ENCODE data around the gene DGKI. TPM values are rescaled to one million over a fixed set of nuclear protein-coding genes. Genes with fewer than 3 reads are reported as not detected.
A peak's percentile ranks its signal among the peaks of the same experiment; 100 is the strongest.

The DGKI gene
- polyA plus RNA-seq, 1 donor, result 1.6 TPM

GRCh38 chr7:137345799-137346449 is 500.9 kb downstream of the DGKI start:
- no peak for DNase-seq

GRCh38 chr7:137343281-137343841 is 503.4 kb downstream of the DGKI start, which contains the start of gene PTN:
PTN (minus strand) TSS chr7:137343733; CDS start chr7:137254973, 88,760 bp downstream.
- peak; percentile 75 for DNase-seq

- DNase-seq, result peak; percentile 27
Measured at GRCh38 chr7:137342828-137343261, 503.9 kb downstream of the DGKI start.

GRCh38 chr7:137342265-137342664 is 504.5 kb downstream of the DGKI start:
- peak; percentile 22 for DNase-seq

- no peak for DNase-seq
Measured at GRCh38 chr7:137337902-137338301, 508.9 kb downstream of the DGKI start.

GRCh38 chr7:137335814-137336213 is 511.0 kb downstream of the DGKI start:
- no peak for DNase-seq

- DNase-seq, result no peak
Measured at GRCh38 chr7:137331378-137331777, 515.4 kb downstream of the DGKI start.

Other genes starting within 250 kb of the DGKI start
- gene CREB3L2, start 155.1 kb upstream of the DGKI start, polyA plus RNA-seq (ENCODE audit: insufficient read length), result 51.3 TPM
- gene AKR1D1, start 229.5 kb upstream of the DGKI start, polyA plus RNA-seq (ENCODE audit: insufficient read length), result 0.08 TPM

Data from left kidney (tissue), 2 donors.